NCI-H2171 (cell line): ENCODE data around the gene DHRS7.

ENCODE experiments used
- DNase-seq: peaks from one replicate; lab custom pipeline; 2025; lab: John Stamatoyannopoulos, UW

The DHRS7 gene

DNA sequence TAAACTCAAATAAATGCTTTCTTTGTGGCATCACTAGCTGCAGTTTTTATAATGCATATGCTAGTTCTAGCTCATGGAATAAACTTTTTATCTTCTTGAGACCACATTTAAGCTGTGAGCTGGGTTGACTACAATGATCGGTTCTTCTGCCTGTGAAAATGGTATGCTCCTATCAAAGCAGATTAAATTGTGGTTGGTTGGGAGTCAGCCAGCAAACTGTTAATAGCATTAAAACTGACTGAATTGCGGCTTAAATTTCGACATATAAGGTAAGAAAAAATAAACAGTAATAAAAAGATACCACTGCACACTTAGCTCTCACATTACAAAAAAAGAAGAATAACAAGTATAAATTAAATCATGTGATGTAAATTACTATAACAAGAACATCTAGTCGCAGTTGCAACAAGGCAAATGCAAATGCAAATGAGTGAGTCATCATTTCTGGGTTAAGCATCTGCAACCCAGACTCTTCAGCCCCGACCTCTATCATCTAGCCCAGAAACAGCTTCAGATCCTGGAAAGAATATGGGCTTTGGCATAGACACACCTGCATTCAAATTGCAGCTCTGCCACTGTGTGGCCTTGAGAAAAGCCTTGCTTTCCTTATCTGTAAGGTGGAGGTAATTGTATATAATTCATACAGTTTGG, 19.8 kb upstream of the DHRS7 start:
- DNase-seq, result no peak

- DNase-seq, result peak; percentile 71
Measured at GRCh38 chr14:60184146-60184904, 19.1 kb upstream of the DHRS7 start.

DNA sequence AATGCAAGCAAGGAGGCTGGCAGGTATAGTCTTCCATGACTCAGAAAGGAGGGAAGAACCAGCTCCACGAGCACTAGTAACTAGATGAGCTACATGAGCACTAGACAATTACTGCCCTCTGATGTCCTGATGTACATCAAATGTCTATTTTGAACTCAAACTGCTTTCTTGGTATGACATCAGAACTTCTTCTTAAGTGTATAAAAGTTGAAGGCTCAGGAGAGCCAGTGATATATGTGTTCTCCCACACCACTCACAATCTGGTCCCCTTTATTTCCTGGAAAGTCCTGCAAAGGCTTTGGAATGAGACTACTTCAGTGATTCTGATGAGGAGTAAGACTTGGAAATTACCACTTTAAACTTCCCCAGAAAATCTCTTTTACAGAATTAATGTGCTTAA, 18.5 kb upstream of the DHRS7 start:
- DNase-seq, result no peak

DNA sequence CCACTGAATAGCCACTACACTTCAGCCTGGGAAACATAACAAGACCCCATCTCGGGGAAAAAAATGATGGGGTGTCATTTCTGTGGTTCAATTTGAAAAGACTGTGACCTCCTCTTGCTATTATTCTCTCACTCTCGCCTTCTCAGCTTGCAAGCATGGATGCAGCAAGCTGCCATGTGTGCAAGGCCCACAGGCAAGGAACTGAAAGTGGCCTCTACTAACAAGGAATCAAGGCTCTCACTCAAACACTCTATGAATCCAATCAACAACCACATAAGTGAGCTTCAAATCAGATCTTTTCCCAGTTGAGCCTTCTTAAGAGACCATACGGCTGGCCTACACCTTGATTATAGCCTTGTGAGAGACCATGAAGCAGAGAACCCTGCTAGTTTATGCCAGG, 17.9 kb upstream of the DHRS7 start:
- no peak for DNase-seq

DNA sequence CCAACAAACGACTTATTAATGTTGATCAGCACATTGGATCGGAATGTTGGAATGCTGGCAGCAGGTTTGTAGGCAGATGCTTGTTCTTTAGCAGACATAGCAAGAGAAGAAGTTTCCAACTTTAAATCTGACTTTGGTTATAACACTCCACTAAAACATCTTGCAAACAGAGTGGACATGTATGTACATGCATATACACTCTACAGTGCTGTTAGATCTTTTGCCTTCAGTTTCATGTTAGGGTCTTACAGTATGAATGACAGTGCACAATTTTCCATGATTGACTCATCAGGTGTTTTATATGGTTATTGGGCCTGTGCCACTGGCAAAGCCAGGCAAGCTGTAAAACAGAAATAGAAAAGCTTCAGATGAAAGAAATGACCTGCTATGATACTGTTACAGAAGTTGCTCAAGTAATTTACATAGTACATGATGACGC, 14.3 kb upstream of the DHRS7 start:
- DNase-seq, result no peak

- DNase-seq, result no peak
Measured at GRCh38 chr14:60178820-60179219, 13.6 kb upstream of the DHRS7 start.

DNA sequence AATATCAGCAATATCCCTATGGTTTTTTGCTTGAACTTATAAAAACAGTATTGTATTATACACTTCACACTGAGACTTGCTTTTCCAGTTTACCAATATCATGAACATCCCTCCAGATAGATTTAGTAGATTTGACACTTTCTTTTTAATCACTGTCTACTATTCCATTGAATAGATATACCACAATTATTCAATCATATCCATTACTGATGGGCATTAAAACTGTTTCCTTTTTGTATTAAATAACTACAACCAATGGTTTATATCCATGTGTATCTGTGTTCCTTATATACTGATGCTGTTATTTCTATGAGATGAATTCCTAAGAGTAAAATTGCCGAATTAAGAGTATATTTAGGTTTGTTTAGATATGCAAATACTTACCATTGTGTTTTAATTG, 13.0 kb upstream of the DHRS7 start:
- DNase-seq, result no peak

GRCh38 chr14:60175255-60175902, 10.2 kb upstream of the DHRS7 start:
- no peak for DNase-seq

GRCh38 chr14:60174352-60175254, 9.4 kb upstream of the DHRS7 start:
- no peak for DNase-seq

DNA sequence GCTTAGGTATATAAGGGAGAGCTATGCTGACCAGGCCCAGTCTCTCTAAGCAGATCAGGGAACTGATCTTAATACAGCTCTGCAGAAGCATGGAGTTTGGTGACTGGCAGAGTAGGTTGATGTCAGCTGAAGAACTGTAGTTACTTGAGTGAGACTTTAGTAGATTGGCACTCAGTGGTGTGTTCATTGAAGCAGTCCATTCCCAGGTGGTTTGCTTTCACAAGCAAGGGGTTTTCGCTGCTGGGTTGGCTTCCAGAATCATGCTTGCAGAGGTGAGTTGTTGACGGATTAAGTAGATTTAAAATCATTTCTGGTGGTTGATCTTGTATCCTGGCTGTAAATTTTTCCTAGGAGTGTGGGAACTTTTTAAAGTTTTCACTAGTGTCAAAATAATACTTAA, 6.5 kb upstream of the DHRS7 start:
- no peak for DNase-seq

- no peak for DNase-seq
Measured at GRCh38 chr14:60170948-60171347, 5.8 kb upstream of the DHRS7 start.

DNA sequence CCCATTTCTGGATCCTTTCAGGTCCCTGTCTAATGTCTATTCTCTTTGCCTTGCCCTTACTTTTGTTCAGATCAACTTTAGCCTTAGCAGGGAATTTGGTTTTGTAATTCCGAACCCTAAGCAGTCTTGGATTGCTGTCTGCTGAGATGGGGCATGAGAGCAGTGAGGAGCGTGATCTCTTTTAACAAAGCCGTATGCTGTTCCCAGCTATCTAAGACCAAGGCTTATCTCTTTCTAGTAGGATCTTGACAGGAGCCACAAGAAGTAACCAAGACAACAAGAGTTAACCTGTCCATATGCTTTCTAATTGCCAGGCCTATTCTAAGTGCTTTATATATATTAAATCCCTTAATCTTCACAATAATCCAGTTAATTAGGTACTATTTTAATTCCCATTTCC, 4.5 kb upstream of the DHRS7 start:
- no peak for DNase-seq

DNA sequence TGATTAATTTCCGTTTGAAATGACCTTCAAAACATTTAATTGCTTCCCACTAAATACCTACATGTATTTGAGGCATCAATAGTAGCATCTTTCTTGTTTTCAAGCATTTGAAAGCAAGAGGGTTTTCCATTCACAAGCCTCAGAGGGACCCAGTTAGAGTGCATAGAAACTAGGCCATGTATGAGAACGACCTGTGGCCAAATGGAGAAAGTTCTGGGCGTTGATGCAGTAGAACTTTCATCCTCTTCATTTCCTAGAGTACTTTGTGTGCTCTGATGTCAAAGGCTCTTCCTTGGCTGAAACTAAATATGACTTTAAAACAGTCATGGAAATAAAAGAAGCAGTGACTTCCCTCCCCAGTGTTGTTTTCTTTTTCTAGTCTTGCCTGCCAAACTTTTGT, 944 bp upstream of the DHRS7 start:
- no peak for DNase-seq

GRCh38 chr14:60165547-60165876, 314 bp upstream of the DHRS7 start:
- no peak for DNase-seq

DNA sequence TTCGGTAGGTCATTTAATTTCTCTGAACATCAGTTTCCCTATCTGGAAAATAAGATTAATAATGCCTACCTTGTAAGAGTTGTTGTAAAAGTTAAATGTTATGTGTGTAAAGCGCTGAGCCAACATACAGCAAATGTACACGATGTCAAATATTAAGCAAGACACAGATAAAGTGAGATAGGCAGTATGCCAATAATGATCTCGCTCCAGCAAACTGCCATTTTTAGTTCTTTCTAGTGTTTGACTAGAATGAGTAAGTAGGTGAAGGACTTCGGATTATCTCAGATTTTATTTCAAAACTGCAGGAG, 840 bp downstream of the DHRS7 start:
- DNase-seq, result no peak

DNA sequence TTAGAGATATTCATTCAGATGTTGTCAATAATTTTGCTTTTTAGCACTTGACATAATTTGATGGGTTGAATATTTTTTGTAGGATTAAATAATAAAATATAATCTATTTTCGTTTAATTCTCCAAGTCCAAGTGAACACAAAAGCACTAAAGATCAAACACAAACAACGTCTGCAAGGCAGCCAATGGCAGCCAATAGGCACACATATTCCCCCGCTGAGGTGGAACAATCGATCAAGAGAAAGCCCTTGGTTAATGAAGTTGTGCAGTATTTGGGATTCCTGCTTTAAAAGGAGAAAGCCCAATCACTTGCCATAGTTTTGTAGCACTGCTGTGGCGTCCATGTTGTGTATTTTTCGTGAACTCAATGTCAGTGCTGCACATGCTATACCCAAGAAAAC, 1.5 kb downstream of the DHRS7 start:
- no peak for DNase-seq

DNA sequence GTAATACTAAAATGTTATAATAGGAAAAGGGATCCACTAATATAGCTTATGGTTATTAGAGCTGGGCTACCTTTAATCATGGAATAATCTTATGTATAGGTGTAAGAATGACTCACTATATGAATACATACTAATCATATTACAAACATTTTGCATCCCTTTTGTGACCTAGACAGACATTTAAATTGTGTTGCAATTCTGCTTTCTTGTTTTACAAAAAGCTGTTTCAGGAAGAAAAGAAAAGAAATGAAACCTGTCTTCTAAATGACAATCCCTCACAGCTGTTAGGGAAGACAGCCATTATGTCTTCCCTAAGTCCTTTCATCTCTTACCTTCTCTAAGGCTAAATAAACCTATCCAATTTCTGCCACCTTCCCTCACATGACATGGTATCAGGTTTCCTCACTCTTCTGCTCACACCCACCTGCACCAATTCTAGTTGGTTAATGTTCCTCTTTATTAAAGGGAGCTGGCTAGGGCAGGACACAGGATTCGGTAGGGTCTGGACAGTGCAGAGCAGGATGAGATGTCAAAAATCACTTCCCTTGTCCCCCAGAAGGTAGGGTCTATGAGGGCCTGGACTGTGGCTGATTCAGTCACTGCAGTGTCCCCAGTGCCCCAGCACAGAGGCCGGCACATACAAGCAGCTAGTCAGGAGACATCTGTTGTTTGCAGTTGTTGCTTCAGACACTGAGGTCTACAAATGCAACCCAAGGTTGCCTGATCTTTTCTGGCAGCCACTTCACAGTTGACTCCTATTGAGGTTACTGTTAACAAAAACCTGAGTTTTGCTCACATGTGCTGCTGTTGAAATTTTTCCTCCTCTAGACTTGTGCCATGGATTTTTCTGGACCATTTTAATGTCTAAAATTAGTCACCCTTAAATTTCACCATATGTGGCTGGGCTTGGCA, 3.7 kb downstream of the DHRS7 start:
- DNase-seq, result peak; percentile 85

DNA sequence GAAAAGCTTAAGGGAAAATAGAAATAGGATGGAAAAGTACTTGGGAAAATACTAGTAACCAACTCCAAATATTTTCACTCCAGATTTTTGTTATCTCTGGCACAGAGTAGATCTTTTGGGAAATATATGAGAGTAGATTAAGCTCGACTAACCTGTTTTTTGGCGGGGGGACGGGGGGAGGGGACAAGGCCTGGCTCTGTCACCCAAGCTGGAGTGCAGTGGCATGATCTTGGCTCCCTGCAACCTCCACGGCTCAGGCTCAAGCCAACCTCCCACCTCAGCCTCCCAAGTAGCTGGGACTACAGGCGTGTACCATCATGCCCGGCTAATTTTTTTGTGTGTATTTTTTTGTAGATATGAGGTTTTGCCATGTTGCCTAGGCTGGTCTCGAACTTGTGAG, 4.8 kb downstream of the DHRS7 start:
- no peak for DNase-seq

GRCh38 chr14:60154671-60155070, 10.5 kb downstream of the DHRS7 start:
- no peak for DNase-seq

DNA sequence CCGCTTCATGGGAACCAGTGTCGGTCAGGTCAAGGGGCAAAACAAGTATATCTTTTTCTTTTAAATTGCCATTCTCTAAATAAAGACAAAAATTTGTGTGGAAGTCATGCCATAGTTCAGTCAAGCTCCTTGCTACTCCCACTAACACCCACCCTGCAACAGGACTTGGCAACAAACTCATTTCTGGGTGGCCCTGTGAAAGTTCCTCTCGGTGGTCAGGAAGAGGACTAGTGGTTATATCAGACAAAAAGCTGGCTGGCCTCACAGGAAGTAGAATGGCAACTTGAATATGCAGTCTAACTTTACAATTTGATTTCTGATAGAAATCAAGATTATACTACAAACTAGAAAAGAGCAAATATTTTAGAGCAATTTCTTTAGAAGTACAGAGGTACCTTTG, 11.2 kb downstream of the DHRS7 start:
- no peak for DNase-seq

DNA sequence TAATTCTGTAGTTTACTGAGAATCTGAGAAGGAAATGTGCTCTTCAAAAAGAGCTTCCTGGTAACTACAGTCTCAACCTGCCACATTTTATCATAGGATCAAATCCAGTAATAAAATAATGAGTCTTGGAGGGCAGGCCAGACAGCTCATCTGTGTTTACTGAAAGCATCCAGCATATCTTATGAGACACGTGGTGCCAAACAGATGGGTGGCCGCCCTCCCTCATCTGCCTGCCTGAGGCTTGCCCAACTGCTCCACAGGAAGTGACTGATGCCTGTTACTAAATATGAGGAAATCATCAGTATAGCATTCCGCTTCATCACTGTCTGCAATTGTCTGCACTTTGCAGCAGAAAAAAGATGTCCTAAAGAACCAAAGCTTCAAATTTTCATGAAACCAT, 13.5 kb downstream of the DHRS7 start:
- peak; percentile 81 for DNase-seq

GRCh38 chr14:60134702-60135101, 30.5 kb downstream of the DHRS7 start:
- DNase-seq, result no peak
